KMS-11 (cell line): Measurements from ENCODE around the gene RNF145.
"Not testable (repeated sequence)": the region's sequence is repeated elsewhere in the genome, so short reads cannot be mapped to it uniquely, and the experiment has no call there.

Source experiments
- H2AFZ ChIP-seq: fragments of 200-600 bp; sonication (generic); 2 replicates; pipeline ENCODE4 v1.6.1; 2016; ENCODE audit warnings: antibody characterized with exemption, mixed run types, low read depth
- H3K27ac ChIP-seq: fragments of 200-600 bp; sonication (generic); 2 replicates; pipeline ENCODE4 v1.6.1; 2016; ENCODE audit warnings: mild to moderate bottlenecking, mixed run types
- H3K27me3 ChIP-seq: fragments of 200-600 bp; sonication (generic); 2 replicates; pipeline ENCODE4 v1.6.1; 2017; ENCODE audit warnings: mild to moderate bottlenecking, low read depth, mixed run types, moderate library complexity; ENCODE audit not compliant: insufficient read depth
- H3K36me3 ChIP-seq: fragments of 200-600 bp; sonication (generic); 2 replicates; pipeline ENCODE4 v1.6.1; 2017; ENCODE audit warnings: mild to moderate bottlenecking, mixed run types; ENCODE audit not compliant: insufficient read depth
- H3K4me1 ChIP-seq: fragments of 200-600 bp; sonication (generic); 2 replicates; pipeline ENCODE4 v1.6.1; 2016; ENCODE audit warnings: mild to moderate bottlenecking, low read depth, mixed run types; ENCODE audit not compliant: poor library complexity, severe bottlenecking
- H3K4me2 ChIP-seq: fragments of 200-600 bp; sonication (generic); 2 replicates; pipeline ENCODE4 v1.7.0; 2016; ENCODE audit warnings: mild to moderate bottlenecking, mixed run types
- H3K4me3 ChIP-seq: fragments of 200-600 bp; sonication (generic); IDR thresholded peaks from 2 replicates; pipeline ENCODE4 v1.6.1; 2017; ENCODE audit warnings: low read depth, low read length, mixed read lengths; ENCODE audit not compliant: insufficient read depth
- H3K79me2 ChIP-seq: fragments of 200-600 bp; sonication (generic); 2 replicates; pipeline ENCODE4 v1.6.1; 2016; ENCODE audit warnings: low read depth, mixed run types; ENCODE audit not compliant: insufficient read depth
- H3K9ac ChIP-seq: fragments of 200-600 bp; sonication (generic); 2 replicates; pipeline ENCODE4 v1.6.1; 2016; ENCODE audit warnings: mild to moderate bottlenecking, mixed run types
- H4K20me1 ChIP-seq: fragments of 200-600 bp; sonication (generic); 2 replicates; pipeline ENCODE4 v1.6.1; 2016; ENCODE audit warnings: mild to moderate bottlenecking, mixed run types; ENCODE audit not compliant: insufficient read depth
- TF ChIP-seq, protein P1 (sequence below): fragments of 200-600 bp; sonication (generic); conservative IDR thresholded peaks from 2 replicates; pipeline ENCODE4 v1.6.1; 2017; ENCODE audit warnings: low read depth, mild to moderate bottlenecking, antibody characterized with exemption, low read length, moderate library complexity, mixed read lengths

The RNF145 gene

DNA sequence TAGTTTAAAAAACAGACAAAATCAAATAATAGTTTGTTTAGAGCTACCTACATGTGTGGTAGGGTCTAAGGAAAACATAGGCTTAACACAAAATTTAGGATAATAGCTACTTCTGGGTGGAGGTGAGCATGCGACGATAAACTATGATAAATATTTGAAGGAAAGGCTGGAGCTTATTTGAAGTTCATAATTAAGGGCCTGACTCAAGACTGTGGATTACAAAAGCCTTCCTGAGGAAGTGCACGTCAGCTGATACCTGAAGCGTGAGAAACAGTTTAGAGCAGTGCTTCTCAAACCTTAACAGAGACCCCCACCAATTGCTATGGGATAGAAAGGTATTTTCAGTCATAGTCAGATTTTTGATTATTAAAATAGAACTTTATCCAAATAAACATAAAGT lies 33.3 kb upstream of the RNF145 start:
- H3K27me3 ChIP-seq, result no peaks in the 10 kb centered on the region
- no peaks in the 10 kb centered on the region for H3K79me2 ChIP-seq
- TF ChIP-seq, protein P1, sequence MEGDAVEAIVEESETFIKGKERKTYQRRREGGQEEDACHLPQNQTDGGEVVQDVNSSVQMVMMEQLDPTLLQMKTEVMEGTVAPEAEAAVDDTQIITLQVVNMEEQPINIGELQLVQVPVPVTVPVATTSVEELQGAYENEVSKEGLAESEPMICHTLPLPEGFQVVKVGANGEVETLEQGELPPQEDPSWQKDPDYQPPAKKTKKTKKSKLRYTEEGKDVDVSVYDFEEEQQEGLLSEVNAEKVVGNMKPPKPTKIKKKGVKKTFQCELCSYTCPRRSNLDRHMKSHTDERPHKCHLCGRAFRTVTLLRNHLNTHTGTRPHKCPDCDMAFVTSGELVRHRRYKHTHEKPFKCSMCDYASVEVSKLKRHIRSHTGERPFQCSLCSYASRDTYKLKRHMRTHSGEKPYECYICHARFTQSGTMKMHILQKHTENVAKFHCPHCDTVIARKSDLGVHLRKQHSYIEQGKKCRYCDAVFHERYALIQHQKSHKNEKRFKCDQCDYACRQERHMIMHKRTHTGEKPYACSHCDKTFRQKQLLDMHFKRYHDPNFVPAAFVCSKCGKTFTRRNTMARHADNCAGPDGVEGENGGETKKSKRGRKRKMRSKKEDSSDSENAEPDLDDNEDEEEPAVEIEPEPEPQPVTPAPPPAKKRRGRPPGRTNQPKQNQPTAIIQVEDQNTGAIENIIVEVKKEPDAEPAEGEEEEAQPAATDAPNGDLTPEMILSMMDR, result no peak
- no peaks in the 10 kb centered on the region for H4K20me1 ChIP-seq
- H3K4me1 ChIP-seq, result no peaks in the 10 kb centered on the region
- H3K4me2 ChIP-seq, result no peak overlapping the region
- no peaks in the 10 kb centered on the region for H3K36me3 ChIP-seq
- no peak overlapping the region for H3K4me3 ChIP-seq
- H2AFZ ChIP-seq, result no peak overlapping the region
- no peak overlapping the region for H3K9ac ChIP-seq
- H3K27ac ChIP-seq, result no peak overlapping the region

DNA sequence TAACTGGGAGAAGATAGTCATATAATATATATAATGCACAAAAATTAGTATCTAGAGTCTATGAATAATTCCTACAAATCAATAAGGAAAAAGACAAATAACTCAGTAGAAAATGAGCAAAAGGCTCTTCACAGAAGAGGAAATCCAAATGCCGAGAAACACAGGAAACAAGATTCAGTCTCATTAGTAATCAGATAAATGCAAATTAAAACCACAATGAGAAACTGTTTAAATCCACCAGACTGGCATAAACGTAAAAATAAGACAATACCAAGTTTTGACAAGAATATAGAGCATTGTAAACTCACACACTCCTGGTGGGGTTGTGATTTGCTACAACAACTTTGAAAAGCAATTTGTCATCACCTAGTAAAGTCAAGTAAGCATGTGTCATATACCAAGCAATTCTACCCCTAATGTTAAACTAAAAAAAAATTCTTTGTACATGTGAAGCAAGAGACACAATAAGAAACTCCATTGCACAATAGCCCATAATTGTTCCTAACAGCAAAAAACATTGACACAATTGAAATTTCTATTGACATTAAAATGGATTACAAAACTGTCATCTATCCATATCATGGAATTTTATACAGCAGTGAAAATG lies 32.7 kb upstream of the RNF145 start:
- Histone ChIP-seq H3K9ac (no peak overlapping the region), H3K27ac (no peak overlapping the region), H4K20me1 (no peaks in the 10 kb centered on the region), H2AFZ (no peak overlapping the region), H3K79me2 (no peaks in the 10 kb centered on the region), H3K36me3 (no peaks in the 10 kb centered on the region), H3K4me1 (no peaks in the 10 kb centered on the region), H3K4me2 (no peak overlapping the region), H3K27me3 (no peaks in the 10 kb centered on the region), H3K4me3 (no peak overlapping the region)
- TF ChIP-seq, protein P1, result no peak

DNA sequence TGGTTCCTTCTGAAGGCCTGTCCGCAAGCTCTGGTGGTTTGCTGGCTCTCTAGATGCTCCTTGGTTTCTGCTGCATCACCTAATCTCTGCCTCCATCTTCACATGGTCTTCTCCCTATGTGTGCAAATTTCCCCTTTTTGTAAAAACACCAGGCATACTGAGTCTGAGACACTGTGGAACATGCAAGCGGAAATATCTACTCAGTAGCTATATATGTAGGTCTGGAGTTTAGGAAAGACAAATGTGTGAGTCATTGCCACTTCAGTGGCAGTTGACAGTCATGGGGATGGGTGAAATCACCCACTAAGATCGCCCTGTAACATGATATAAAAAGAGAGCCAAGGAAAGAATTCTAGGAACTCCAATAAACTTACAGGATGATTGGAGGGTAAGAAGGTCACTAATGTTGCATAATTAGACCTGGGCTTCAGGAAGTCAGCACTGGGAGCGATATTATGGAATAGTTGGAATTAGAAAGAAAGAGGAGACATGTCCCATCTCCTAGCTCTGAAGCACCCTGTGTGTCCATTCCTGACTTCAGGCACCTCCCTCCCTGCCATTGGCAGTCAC lies 31.0 kb upstream of the RNF145 start:
- no peak overlapping the region for H3K4me2 ChIP-seq

DNA sequence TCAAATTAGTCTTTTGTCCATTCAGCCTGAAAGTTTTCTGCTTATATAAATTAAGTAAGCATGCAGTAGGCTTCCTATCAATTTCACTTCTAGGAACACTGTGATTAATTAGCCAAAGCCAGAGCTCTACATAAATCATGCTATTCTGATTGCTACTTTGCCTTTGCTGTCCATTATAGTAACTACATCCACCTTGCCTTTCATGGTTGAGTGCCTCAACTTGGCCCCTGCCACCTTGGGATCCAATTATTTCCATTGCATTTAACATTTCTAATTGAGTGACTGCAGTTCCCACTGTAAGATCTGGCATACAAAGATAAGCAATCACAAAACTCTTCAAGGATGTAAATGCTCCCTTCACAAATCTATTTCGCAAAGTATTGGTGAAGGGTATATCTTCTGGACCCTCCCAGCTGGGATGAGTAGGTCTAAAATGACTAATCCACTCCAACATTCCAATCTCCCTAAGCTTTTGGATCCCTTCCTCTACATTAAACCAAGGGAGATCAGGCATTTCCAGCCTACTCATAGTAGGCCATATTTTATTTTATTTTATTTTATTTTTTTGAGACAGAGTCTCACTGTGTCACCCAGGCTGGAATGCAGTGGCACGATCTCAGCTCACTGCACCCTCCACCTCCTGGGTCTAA lies 26.6 kb upstream of the RNF145 start:
- H2AFZ ChIP-seq, H3K4me2 ChIP-seq, H3K4me1 ChIP-seq, H3K27me3 ChIP-seq, H3K27ac ChIP-seq, H3K4me3 ChIP-seq, H4K20me1 ChIP-seq, H3K36me3 ChIP-seq, H3K9ac ChIP-seq, H3K79me2 ChIP-seq: not testable (repeated sequence)

More for the DNA sequence above, 31.0 kb upstream of the RNF145 start:
- no peak overlapping the region for H3K4me3 ChIP-seq
- H3K27me3 ChIP-seq, result no peaks in the 10 kb centered on the region
- no peak overlapping the region for H3K27ac ChIP-seq
- H3K4me1 ChIP-seq, result no peaks in the 10 kb centered on the region
- TF ChIP-seq, protein P1, result no peak
- no peaks in the 10 kb centered on the region for H3K36me3 ChIP-seq
- H2AFZ ChIP-seq, result no peak overlapping the region
- no peaks in the 10 kb centered on the region for H3K79me2 ChIP-seq
- no peaks in the 10 kb centered on the region for H4K20me1 ChIP-seq
- H3K9ac ChIP-seq, result no peak overlapping the region

DNA sequence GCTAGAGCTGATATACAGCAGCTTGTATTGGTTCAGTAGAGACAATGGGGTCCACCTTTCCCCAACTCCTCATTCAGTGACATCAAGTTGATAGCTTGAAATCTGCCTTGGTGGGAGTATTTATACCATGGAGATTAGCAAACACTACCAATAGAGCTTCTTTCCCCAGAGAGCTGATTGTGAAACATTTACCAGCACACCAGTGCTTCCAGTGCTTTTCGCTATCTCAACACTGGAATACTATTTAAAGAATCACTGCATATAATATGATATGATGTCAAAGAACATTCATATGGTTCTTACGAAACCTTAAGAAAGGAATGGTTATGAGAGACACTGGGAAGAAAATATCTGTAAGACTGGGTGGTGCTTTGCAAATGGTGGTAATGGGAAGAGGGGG lies 21.8 kb upstream of the RNF145 start:
- no peaks in the 10 kb centered on the region for H3K79me2 ChIP-seq
- H3K4me1 ChIP-seq, result no peaks in the 10 kb centered on the region
- no peak overlapping the region for H2AFZ ChIP-seq
- no peak overlapping the region for H3K9ac ChIP-seq
- no peak overlapping the region for H3K27ac ChIP-seq
- H4K20me1 ChIP-seq, result no peaks in the 10 kb centered on the region
- TF ChIP-seq, protein P1, result no peak
- H3K27me3 ChIP-seq, result no peaks in the 10 kb centered on the region
- no peaks in the 10 kb centered on the region for H3K36me3 ChIP-seq
- no peak overlapping the region for H3K4me2 ChIP-seq
- H3K4me3 ChIP-seq, result no peak overlapping the region
